Neural cell (in vitro differentiated cells): Measurements from ENCODE around the gene GRIK2.

Source experiments
- EP300 ChIP-seq: fragments of 450-650 bp; conservative IDR thresholded peaks from 2 replicates; pipeline ENCODE4 v1.6.1; 2014; ENCODE audit warnings: antibody characterized with exemption, mild to moderate bottlenecking, moderate library complexity; ENCODE audit not compliant: poor library complexity, severe bottlenecking
- EZH2 ChIP-seq: fragments of 200-600, 300-800 bp; shearing (Covaris generic), sonication (generic); IDR thresholded peaks from 2 replicates; pipeline ENCODE4 v1.6.1; 2014; ENCODE audit warnings: antibody characterized with exemption, low read length, borderline replicate concordance, mild to moderate bottlenecking; ENCODE audit not compliant: insufficient read depth, poor library complexity, severe bottlenecking
- MXI1 ChIP-seq: fragments of 450-650 bp; conservative IDR thresholded peaks from 2 replicates; pipeline ENCODE4 v1.6.1; 2014; ENCODE audit warnings: antibody characterized with exemption, mild to moderate bottlenecking; ENCODE audit not compliant: poor library complexity, severe bottlenecking
- POLR2AphosphoS5 ChIP-seq: IDR thresholded peaks from 2 replicates; pipeline ENCODE4 v1.6.1; 2012
- RAD21 ChIP-seq: fragments of 450-650 bp; conservative IDR thresholded peaks from 2 replicates; pipeline ENCODE4 v1.6.1; 2014; ENCODE audit warnings: antibody characterized with exemption, mild to moderate bottlenecking, moderate library complexity
- TAF1 ChIP-seq: IDR thresholded peaks from 2 replicates; pipeline ENCODE4 v1.6.1; 2012; ENCODE audit warnings: low read depth
- TF ChIP-seq, protein P1 (sequence below): fragments of 450-650 bp; IDR thresholded peaks from 2 replicates; pipeline ENCODE4 v1.5.1; 2014; ENCODE audit warnings: antibody characterized with exemption, mild to moderate bottlenecking, moderate library complexity; ENCODE audit not compliant: poor library complexity, severe bottlenecking
- TF ChIP-seq, protein P2 (sequence below): IDR thresholded peaks from 2 replicates; pipeline ENCODE4 v1.6.1; 2012; ENCODE audit warnings: borderline replicate concordance

DNA sequence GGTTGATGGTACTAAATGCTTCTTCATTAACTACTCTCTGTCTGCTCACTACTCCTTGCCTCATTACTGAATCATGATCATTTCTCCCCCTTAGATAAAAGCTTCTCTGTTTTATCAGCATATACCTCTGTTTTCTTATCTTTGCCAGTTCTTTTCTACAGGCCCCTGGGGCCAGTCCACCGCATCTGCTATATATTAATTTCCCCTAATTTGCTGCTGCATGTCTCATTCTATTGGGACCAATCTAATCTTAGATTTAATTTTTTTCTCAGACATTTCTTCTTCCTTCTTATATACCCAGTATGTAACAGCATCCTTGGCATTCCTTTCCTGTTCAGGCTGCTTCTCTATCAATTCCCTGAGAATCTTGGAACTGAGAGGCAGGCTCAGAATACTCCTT is 51.2 kb downstream of the GRIK2 start:
- TF ChIP-seq, protein P1, sequence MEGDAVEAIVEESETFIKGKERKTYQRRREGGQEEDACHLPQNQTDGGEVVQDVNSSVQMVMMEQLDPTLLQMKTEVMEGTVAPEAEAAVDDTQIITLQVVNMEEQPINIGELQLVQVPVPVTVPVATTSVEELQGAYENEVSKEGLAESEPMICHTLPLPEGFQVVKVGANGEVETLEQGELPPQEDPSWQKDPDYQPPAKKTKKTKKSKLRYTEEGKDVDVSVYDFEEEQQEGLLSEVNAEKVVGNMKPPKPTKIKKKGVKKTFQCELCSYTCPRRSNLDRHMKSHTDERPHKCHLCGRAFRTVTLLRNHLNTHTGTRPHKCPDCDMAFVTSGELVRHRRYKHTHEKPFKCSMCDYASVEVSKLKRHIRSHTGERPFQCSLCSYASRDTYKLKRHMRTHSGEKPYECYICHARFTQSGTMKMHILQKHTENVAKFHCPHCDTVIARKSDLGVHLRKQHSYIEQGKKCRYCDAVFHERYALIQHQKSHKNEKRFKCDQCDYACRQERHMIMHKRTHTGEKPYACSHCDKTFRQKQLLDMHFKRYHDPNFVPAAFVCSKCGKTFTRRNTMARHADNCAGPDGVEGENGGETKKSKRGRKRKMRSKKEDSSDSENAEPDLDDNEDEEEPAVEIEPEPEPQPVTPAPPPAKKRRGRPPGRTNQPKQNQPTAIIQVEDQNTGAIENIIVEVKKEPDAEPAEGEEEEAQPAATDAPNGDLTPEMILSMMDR: no peak
- TF ChIP-seq EP300 (no peak), POLR2AphosphoS5 (no peak), EZH2 (no peak), TAF1 (no peak), RAD21 (no peak), MXI1 (no peak)
- TF ChIP-seq, protein P2, sequence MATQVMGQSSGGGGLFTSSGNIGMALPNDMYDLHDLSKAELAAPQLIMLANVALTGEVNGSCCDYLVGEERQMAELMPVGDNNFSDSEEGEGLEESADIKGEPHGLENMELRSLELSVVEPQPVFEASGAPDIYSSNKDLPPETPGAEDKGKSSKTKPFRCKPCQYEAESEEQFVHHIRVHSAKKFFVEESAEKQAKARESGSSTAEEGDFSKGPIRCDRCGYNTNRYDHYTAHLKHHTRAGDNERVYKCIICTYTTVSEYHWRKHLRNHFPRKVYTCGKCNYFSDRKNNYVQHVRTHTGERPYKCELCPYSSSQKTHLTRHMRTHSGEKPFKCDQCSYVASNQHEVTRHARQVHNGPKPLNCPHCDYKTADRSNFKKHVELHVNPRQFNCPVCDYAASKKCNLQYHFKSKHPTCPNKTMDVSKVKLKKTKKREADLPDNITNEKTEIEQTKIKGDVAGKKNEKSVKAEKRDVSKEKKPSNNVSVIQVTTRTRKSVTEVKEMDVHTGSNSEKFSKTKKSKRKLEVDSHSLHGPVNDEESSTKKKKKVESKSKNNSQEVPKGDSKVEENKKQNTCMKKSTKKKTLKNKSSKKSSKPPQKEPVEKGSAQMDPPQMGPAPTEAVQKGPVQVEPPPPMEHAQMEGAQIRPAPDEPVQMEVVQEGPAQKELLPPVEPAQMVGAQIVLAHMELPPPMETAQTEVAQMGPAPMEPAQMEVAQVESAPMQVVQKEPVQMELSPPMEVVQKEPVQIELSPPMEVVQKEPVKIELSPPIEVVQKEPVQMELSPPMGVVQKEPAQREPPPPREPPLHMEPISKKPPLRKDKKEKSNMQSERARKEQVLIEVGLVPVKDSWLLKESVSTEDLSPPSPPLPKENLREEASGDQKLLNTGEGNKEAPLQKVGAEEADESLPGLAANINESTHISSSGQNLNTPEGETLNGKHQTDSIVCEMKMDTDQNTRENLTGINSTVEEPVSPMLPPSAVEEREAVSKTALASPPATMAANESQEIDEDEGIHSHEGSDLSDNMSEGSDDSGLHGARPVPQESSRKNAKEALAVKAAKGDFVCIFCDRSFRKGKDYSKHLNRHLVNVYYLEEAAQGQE: no peak
